HG02623 (cell line): ENCODE data around the gene TJP2.
"Not testable (repeated sequence)": the region's sequence is repeated elsewhere in the genome, so short reads cannot be mapped to it uniquely, and the experiment has no call there.

Source experiments
- ATAC-seq: cut with Tn5 transposase; IDR thresholded peaks from one replicate; pipeline ENCODE4 v1.9.1; 2021; ENCODE audit warnings: moderate library complexity; ENCODE audit not compliant: unreplicated experiment

Gene TJP2

GRCh38 chr9:69157751-69158466 is 16.2 kb upstream of the TJP2 start:
- ATAC-seq = no peak

GRCh38 chr9:69158471-69158870 is 15.6 kb upstream of the TJP2 start:
- no peak for ATAC-seq

- ATAC-seq = not testable (repeated sequence)
Measured at GRCh38 chr9:69164573-69164972, 9.5 kb upstream of the TJP2 start.

- ATAC-seq = no peak
Measured at GRCh38 chr9:69165581-69165980, 8.5 kb upstream of the TJP2 start.

- peak; percentile 56 for ATAC-seq
Measured at GRCh38 chr9:69168709-69169217, 5.3 kb upstream of the TJP2 start.

- no peak for ATAC-seq
Measured at GRCh38 chr9:69170231-69170630, 3.8 kb upstream of the TJP2 start.

GRCh38 chr9:69171049-69171448 is 3.0 kb upstream of the TJP2 start:
- ATAC-seq = no peak

GRCh38 chr9:69171517-69171916 is 2.6 kb upstream of the TJP2 start:
- no peak for ATAC-seq

- ATAC-seq = no peak
Measured at GRCh38 chr9:69172895-69173294, 1.2 kb upstream of the TJP2 start.

GRCh38 chr9:69173497-69173890 is 583 bp upstream of the TJP2 start:
- ATAC-seq = no peak

GRCh38 chr9:69174616-69175463 is 763 bp downstream of the TJP2 start:
- ATAC-seq = peak; percentile 54

GRCh38 chr9:69175486-69175885 is 1.4 kb downstream of the TJP2 start:
- ATAC-seq = peak; percentile 3

- no peak for ATAC-seq
Measured at GRCh38 chr9:69176471-69177171, 2.5 kb downstream of the TJP2 start.

- ATAC-seq = no peak
Measured at GRCh38 chr9:69178583-69179011, 4.5 kb downstream of the TJP2 start.

GRCh38 chr9:69179037-69179436 is 5.0 kb downstream of the TJP2 start:
- ATAC-seq = no peak

GRCh38 chr9:69180200-69180599 is 6.1 kb downstream of the TJP2 start:
- no peak for ATAC-seq

GRCh38 chr9:69180670-69181069 is 6.6 kb downstream of the TJP2 start:
- ATAC-seq = no peak

- ATAC-seq = no peak
Measured at GRCh38 chr9:69181908-69182353, 7.9 kb downstream of the TJP2 start.

- ATAC-seq = no peak
Measured at GRCh38 chr9:69184266-69184665, 10.2 kb downstream of the TJP2 start.

GRCh38 chr9:69186841-69187611 is 12.9 kb downstream of the TJP2 start:
- ATAC-seq = no peak

GRCh38 chr9:69188975-69189374 is 14.9 kb downstream of the TJP2 start:
- no peak for ATAC-seq
